Neural progenitor cell (in vitro differentiated cells): Measurements from ENCODE around the gene SLC25A40. TPM values are rescaled to one million over a fixed set of nuclear protein-coding genes. Genes with fewer than 3 reads are reported as not detected.
A peak's percentile ranks its signal among the peaks of the same experiment; 100 is the strongest.
"Not testable (repeated sequence)": the region's sequence is repeated elsewhere in the genome, so short reads cannot be mapped to it uniquely, and the experiment has no call there.

Source experiments
- DNase-seq: peaks from one replicate; pipeline ENCODE4 v3.0.0-alpha.2; 2016; ENCODE audit warnings: low spot score
- H2AFZ ChIP-seq: fragments of 200-600 bp; sonication (generic); replicated peaks from 2 replicates; pipeline ENCODE4 v1.6.1; 2016; ENCODE audit warnings: antibody characterized with exemption
- H3F3A ChIP-seq: fragments of 200-600 bp; sonication (generic); 2 replicates; pipeline ENCODE4 v1.6.1; 2016; ENCODE audit warnings: antibody characterized with exemption, low read depth
- H3K27ac ChIP-seq: fragments of 200-600 bp; sonication (generic); 2 replicates; pipeline ENCODE4 v1.5.1; 2016; ENCODE audit warnings: mild to moderate bottlenecking
- H3K27me3 ChIP-seq: fragments of 200-600 bp; sonication (generic); 2 replicates; pipeline ENCODE4 v1.6.1; 2016; ENCODE audit warnings: mild to moderate bottlenecking, moderate library complexity
- H3K36me3 ChIP-seq: fragments of 200-600 bp; sonication (generic); 2 replicates; pipeline ENCODE4 v1.5.1; 2016
- H3K4me1 ChIP-seq: fragments of 200-600 bp; sonication (generic); 2 replicates; pipeline ENCODE4 v1.6.1; 2016; ENCODE audit warnings: mixed run types
- H3K4me2 ChIP-seq: fragments of 200-600 bp; sonication (generic); 2 replicates; pipeline ENCODE4 v1.6.1; 2016
- H3K4me3 ChIP-seq: fragments of 200-600 bp; sonication (generic); 2 replicates; pipeline ENCODE4 v1.5.1; 2016
- H3K79me2 ChIP-seq: fragments of 200-600 bp; sonication (generic); 2 replicates; pipeline ENCODE4 v1.6.1; 2016; ENCODE audit warnings: low read depth
- H3K9ac ChIP-seq: fragments of 200-600 bp; sonication (generic); 2 replicates; pipeline ENCODE4 v1.6.1; 2016
- H3K9me3 ChIP-seq: fragments of 200-600 bp; sonication (generic); 2 replicates; pipeline ENCODE4 v1.5.1; 2016; ENCODE audit warnings: low read depth
- H4K20me1 ChIP-seq: fragments of 200-600 bp; sonication (generic); 2 replicates; pipeline ENCODE4 v1.6.1; 2016; ENCODE audit warnings: low read depth
- H3K27ac Mint-ChIP-seq: 3 replicates; pipeline ENCODE4 v1.8.0; 2021; ENCODE audit warnings: mixed read lengths
- H3K27me3 Mint-ChIP-seq: 2 replicates; pipeline ENCODE4 v1.8.0; 2022; ENCODE audit warnings: low read depth, mild to moderate bottlenecking, inconsistent platforms, moderate library complexity, mixed read lengths; ENCODE audit not compliant: insufficient read depth
- H3K36me3 Mint-ChIP-seq: 3 replicates; pipeline ENCODE4 v1.8.0; 2021; ENCODE audit warnings: mixed read lengths
- H3K4me1 Mint-ChIP-seq: 3 replicates; pipeline ENCODE4 v1.8.0; 2021; ENCODE audit warnings: mixed read lengths
- H3K4me3 Mint-ChIP-seq: 3 replicates; pipeline ENCODE4 v1.8.0; 2021; ENCODE audit warnings: mild to moderate bottlenecking, moderate library complexity, mixed read lengths
- H3K9me3 Mint-ChIP-seq: 3 replicates; pipeline ENCODE4 v1.8.0; 2020; ENCODE audit warnings: mixed read lengths
- CTCF ChIP-seq: fragments of 200-600 bp; sonication (generic); IDR thresholded peaks from 2 replicates; pipeline ENCODE4 v1.5.1; 2017; ENCODE audit warnings: antibody characterized with exemption, mild to moderate bottlenecking
- EZH2 ChIP-seq: fragments of 200-600 bp; sonication (generic); IDR thresholded peaks from 2 replicates; pipeline ENCODE4 v1.6.1; 2017; ENCODE audit warnings: antibody characterized with exemption, mild to moderate bottlenecking, moderate library complexity
- EZH2phosphoT487 ChIP-seq: fragments of 200-600 bp; sonication (generic); IDR thresholded peaks from 2 replicates; pipeline ENCODE4 v1.6.1; 2017; ENCODE audit warnings: antibody characterized with exemption
- total RNA-seq: library from RNA; depleted of rRNA; stranded (reverse); fragments of >200 nt; gene quantifications from 2 replicates; pipeline ENCODE4 v1.2.3, GENCODE V29; 2015; ENCODE audit warnings: low replicate concordance

SLC25A40 gene
- total RNA-seq: 21.9 and 57.3 TPM in 2 replicates

DNA sequence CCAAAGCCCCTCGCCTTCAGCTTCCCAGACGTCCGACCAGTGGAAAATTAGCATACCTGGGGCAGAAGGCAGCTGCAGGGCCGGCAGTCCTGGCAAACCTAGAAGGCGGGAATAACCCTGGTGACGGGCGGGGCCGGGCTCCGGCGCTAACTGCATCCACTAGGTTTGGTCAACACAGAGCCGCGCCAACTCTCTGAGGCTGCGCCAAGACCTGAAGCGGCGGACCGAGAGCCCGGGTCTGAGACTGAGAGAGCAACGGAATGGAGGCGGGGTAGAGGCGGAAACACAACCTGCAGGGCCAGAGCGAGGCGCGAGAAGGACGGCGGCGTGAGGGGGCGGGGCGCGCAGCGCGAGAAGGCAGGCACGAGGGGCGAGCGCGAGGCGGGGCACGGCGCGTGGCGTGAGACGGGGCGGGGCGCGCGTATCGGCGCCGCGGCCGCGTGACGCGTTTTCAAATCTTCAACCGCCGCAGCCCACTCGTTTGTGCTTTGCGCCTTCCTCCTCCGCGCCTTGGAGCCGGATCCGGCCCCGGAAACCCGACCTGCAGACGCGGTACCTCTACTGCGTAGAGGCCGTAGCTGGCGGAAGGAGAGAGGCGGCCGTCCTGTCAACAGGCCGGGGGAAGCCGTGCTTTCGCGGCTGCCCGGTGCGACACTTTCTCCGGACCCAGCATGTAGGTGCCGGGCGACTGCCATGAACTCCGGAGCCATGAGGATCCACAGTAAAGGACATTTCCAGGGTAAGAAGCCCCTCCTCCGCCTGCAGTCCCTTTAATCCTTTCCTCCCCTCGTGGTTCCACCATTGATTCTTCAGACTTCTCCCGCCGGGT, at the start of gene SLC25A40, which contains the start of gene DBF4:
SLC25A40 (minus strand) TSS at position 321 of the 829 bp plus-strand sequence. CDS start 17,633 bp downstream, outside the sequence.
DBF4 (plus strand) TSS at position 454 of the 829 bp plus-strand sequence; CDS start at position 694, 240 bp downstream.
- peak within 1 kb of the TSS; percentile 90 for H3K4me3 ChIP-seq
- peaks cover 16% of the 10 kb centered on the region for H3K9me3 Mint-ChIP-seq
- H3K4me2 ChIP-seq: peak within 1 kb of the TSS; percentile 94
- H3K27me3 ChIP-seq: no peaks in the 10 kb centered on the region
- TF ChIP-seq CTCF (peak; percentile 1), EZH2 (peak; percentile 13), EZH2phosphoT487 (no peak)
- peaks cover 90% of the 10 kb centered on the region for H3K79me2 ChIP-seq
- H3K9me3 ChIP-seq: peaks cover 5% of the 10 kb centered on the region
- H4K20me1 ChIP-seq: peaks cover 25% of the 10 kb centered on the region
- peaks cover 10% of the 10 kb centered on the region for H3K36me3 ChIP-seq
- peak within 1 kb of the TSS; percentile 99 for H2AFZ ChIP-seq
- peak within 1 kb of the TSS; percentile 93 for H3K27ac ChIP-seq
- H3K4me1 Mint-ChIP-seq: peaks cover 19% of the 10 kb centered on the region
- H3K27ac Mint-ChIP-seq: peak within 1 kb of the TSS; percentile 88
- H3K36me3 Mint-ChIP-seq: peaks cover 39% of the 10 kb centered on the region
- peak within 1 kb of the TSS; percentile 66 for H3K9ac ChIP-seq
- DNase-seq: peak; percentile 96
- peaks cover 23% of the 10 kb centered on the region for H3F3A ChIP-seq
- H3K4me1 ChIP-seq: peaks cover 22% of the 10 kb centered on the region
- no peaks in the 10 kb centered on the region for H3K27me3 Mint-ChIP-seq
- peak within 1 kb of the TSS; percentile 96 for H3K4me3 Mint-ChIP-seq

- H3F3A ChIP-seq, H3K4me3 ChIP-seq, H3K27me3 ChIP-seq, H3K9me3 ChIP-seq, H2AFZ ChIP-seq, H3K4me3 Mint-ChIP-seq, H3K4me1 ChIP-seq, H3K79me2 ChIP-seq, H3K27ac ChIP-seq, H3K9ac ChIP-seq, H4K20me1 ChIP-seq, H3K4me2 ChIP-seq, H3K36me3 ChIP-seq, H3K4me1 Mint-ChIP-seq, H3K27ac Mint-ChIP-seq, H3K9me3 Mint-ChIP-seq, H3K36me3 Mint-ChIP-seq, H3K27me3 Mint-ChIP-seq, DNase-seq: not testable (repeated sequence)
Measured at GRCh38 chr7:87922759-87923395, 46.7 kb upstream of the SLC25A40 start.

GRCh38 chr7:87920578-87920977, 44.4 kb upstream of the SLC25A40 start:
- Histone ChIP-seq H3K27ac (no peak overlapping the region), H3K79me2 (no peaks in the 10 kb centered on the region), H4K20me1 (no peaks in the 10 kb centered on the region), H3K4me3 (no peak overlapping the region), H3K9me3 (no peaks in the 10 kb centered on the region), H3K4me1 (no peaks in the 10 kb centered on the region), H3K36me3 (no peaks in the 10 kb centered on the region), H3K4me2 (no peak overlapping the region), H3K9ac (no peak overlapping the region), H3F3A (no peaks in the 10 kb centered on the region), H2AFZ (peak overlapping the region; percentile 50), H3K27me3 (no peaks in the 10 kb centered on the region)
- DNase-seq: no peak
- Mint-ChIP-seq H3K4me3 (no peak overlapping the region), H3K27ac (no peak overlapping the region), H3K9me3 (no peaks in the 10 kb centered on the region), H3K36me3 (no peaks in the 10 kb centered on the region), H3K27me3 (no peaks in the 10 kb centered on the region), H3K4me1 (no peaks in the 10 kb centered on the region)
- TF ChIP-seq EZH2 (no peak), EZH2phosphoT487 (no peak), CTCF (no peak)
